AG09319 (cell line): Measurements from ENCODE around the gene MCC.

Experiments used
- DNase-seq: peaks from one replicate; pipeline ENCODE4 v3.0.0-alpha.2; 2010; ENCODE audit warnings: low read depth; ENCODE audit errors: extremely low read depth
- TF ChIP-seq, protein P1 (sequence below): IDR thresholded peaks from 2 replicates; pipeline ENCODE4 v1.5.1; 2011; ENCODE audit warnings: low read depth, mild to moderate bottlenecking, inconsistent platforms, low read length, moderate library complexity

Gene MCC

DNA sequence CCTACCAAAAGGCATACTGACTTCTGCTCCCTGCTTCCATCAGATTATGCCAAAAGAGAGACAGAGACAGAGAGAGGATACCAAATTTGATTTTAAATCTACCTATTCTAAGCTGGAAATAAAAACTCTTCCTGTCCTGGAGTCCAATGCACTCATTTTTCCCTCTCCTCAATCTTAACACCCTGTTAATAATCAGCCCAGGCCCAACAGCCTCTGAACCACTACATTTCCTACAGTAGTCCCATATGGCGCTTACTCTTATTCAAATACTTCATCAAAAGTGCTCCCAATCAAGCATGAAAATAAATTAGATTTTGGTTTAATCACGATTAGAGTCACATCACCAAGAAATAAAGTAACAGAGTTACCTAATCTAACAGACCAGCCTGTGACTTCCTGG is 205.8 kb downstream of the MCC start:
- DNase-seq: no peak
- TF ChIP-seq, protein P1, sequence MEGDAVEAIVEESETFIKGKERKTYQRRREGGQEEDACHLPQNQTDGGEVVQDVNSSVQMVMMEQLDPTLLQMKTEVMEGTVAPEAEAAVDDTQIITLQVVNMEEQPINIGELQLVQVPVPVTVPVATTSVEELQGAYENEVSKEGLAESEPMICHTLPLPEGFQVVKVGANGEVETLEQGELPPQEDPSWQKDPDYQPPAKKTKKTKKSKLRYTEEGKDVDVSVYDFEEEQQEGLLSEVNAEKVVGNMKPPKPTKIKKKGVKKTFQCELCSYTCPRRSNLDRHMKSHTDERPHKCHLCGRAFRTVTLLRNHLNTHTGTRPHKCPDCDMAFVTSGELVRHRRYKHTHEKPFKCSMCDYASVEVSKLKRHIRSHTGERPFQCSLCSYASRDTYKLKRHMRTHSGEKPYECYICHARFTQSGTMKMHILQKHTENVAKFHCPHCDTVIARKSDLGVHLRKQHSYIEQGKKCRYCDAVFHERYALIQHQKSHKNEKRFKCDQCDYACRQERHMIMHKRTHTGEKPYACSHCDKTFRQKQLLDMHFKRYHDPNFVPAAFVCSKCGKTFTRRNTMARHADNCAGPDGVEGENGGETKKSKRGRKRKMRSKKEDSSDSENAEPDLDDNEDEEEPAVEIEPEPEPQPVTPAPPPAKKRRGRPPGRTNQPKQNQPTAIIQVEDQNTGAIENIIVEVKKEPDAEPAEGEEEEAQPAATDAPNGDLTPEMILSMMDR: no peak

DNA sequence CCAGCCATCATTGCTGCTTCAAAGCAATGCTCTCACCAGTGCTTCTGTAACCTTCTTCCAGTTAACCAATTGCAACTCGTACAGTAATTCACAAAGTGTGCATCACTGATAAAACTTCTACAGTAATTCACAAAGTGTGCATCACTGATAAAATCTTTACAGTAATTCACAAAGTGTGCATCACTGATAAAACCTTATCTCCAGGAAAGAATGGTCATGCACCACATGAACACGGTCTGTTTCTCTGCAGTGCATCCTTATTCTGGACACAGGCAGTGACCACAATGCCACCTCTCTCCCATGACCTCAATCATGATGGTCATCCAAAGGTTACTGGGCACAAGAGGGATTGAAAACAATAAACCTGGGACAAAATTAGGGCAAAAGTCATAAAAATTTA is 207.1 kb downstream of the MCC start:
- TF ChIP-seq, protein P1: no peak
- no peak for DNase-seq

DNA sequence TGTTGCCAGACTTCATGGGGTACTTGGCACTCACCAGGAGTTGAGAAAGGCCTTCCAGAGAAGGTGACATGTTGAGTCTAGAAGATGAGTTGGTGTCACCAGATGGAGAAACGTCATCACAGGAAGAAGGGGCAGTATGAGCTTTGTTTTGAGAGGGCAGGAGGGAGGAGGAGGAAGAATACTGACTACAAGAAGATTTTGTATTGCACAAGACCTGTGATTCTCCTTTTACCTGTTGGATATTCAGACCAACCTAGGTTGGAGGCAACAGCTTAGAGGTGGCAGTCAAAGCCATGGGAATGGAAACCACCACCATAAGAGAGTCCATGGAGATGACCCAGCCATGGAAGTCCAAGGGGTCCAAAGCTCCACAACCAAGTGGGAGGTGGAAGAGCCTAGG is 207.7 kb downstream of the MCC start:
- TF ChIP-seq, protein P1: no peak

DNA sequence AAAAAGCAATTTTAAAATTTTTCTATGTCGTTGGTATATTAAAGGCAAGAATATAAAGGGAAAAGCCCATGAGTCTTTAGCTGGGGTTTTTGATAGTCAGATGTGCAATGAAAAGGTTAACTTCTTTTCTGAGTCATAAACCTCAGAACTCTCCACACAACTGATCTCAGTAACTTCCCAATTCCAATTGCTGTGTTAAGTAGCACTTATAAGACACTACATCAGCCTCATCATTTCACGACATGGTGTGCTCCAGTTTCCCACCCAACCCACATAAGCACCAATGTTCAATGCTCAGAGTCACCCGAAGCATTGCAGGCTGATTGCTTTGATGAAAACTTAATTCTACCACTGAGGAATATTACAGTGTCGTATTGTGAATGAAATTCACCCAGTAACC is 209.3 kb downstream of the MCC start:
- DNase-seq: no peak
- TF ChIP-seq, protein P1: no peak

More for the DNA sequence above, 207.7 kb downstream of the MCC start:
- DNase-seq: no peak

DNA sequence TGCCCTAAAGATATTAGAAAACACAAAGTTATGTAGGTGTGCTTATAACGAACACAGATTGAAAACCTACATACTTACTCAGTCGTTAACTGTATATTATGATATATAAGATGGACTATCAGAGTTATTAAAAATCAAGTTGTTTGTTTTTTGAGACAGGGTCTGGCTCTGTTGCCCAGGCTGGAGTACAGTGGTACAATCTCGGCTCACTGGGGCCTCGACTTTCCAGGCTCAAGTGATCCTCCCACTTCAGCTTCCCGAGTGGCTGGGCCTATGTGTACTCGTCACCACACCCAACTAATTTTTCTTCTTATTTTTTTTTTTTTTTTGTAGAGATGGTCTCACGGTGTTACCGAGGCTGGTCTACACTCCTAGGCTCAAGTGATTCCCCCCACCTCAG is 211.8 kb downstream of the MCC start:
- no peak for DNase-seq
- TF ChIP-seq, protein P1: no peak

DNA sequence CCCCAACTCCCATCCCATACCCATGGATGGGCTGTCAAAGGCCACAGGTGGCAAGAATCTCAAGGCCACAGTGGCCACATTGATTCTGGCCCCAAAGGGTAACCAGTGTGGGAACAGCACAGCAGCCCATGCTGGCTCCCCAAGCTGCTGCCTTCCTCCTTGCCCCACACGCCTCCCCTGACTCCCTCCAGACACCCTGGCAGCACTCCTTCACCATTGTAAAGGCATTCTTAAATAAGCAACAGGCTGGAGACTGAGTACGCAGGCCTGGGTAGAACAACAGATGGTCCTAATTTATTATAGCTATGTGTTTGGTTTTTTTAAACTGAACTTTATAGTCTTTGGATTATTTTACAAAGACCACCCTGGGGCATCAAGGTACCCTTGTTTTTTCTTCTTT is 212.3 kb downstream of the MCC start:
- TF ChIP-seq, protein P1: no peak
- no peak for DNase-seq

DNA sequence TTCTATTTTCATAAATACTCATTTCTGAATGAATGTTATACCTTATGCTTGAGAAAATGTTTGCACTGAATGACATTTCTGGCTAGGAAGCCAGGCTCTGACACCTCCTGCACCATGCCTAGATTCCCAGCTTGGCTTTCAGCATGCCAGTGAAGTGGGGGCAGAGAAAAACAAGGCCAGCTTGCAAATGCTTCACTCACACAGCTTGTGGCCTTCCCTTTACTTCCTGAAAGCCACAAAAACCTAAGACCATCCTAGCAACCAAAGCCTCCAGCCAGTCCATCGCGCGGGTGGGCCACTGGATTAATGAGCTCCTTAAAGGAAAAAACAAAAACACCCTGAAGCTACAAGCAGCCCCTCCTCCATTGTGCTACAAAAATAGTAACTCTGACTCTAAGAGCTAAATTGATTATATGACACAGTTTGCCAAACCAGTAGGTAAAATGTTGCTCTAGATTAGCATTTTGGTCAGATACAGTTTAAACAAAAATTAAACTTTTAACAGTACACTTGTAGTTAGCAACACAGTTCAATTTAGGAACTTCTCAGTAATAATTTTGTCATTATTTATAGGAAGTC is 213.3 kb downstream of the MCC start:
- TF ChIP-seq, protein P1: no peak
- DNase-seq: no peak
